H9 (cell line): ENCODE data around the gene PEPD. TPM values are rescaled to one million over a fixed set of nuclear protein-coding genes. Genes with fewer than 3 reads are reported as not detected.
A peak's percentile ranks its signal among the peaks of the same experiment; 100 is the strongest.

Source experiments
- DNase-seq: peaks from one replicate; pipeline ENCODE4 v3.0.0-alpha.2; 2017
- H2AFZ ChIP-seq: one replicate; pipeline ENCODE4 v1.6.1; 2013; ENCODE audit warnings: mild to moderate bottlenecking, low read length, control low read depth, moderate library complexity
- H2AK5ac ChIP-seq: 2 replicates; pipeline ENCODE4 v1.6.1; 2013; ENCODE audit warnings: low read length, control low read depth, mixed read lengths; ENCODE audit not compliant: insufficient read length
- H2BK120ac ChIP-seq: one replicate; pipeline ENCODE4 v1.6.1; 2013; ENCODE audit warnings: low read depth, mild to moderate bottlenecking, low read length, control low read depth, inconsistent platforms; ENCODE audit not compliant: poor library complexity, severe bottlenecking
- H2BK12ac ChIP-seq: 2 replicates; pipeline ENCODE4 v1.6.1; 2013; ENCODE audit warnings: low read length, control low read depth, mixed read lengths, low read depth; ENCODE audit not compliant: insufficient read length
- H2BK15ac ChIP-seq: 2 replicates; pipeline ENCODE4 v1.6.1; 2013; ENCODE audit warnings: low read depth, low read length, control low read depth
- H2BK20ac ChIP-seq: one replicate; pipeline ENCODE4 v1.6.1; 2013; ENCODE audit warnings: low read depth, mild to moderate bottlenecking, low read length, control low read depth, inconsistent platforms; ENCODE audit not compliant: poor library complexity, severe bottlenecking
- H2BK5ac ChIP-seq: 2 replicates; pipeline ENCODE4 v1.6.1; 2013; ENCODE audit warnings: low read length, control low read depth, mixed read lengths; ENCODE audit not compliant: insufficient read length
- H3K14ac ChIP-seq: 2 replicates; pipeline ENCODE4 v1.6.1; 2013; ENCODE audit warnings: low read length, control low read depth; ENCODE audit not compliant: insufficient read depth
- H3K18ac ChIP-seq: 2 replicates; pipeline ENCODE4 v1.6.1; 2013; ENCODE audit warnings: low read depth, mild to moderate bottlenecking, mixed read lengths, low read length, control low read depth; ENCODE audit not compliant: insufficient read length
- H3K23ac ChIP-seq: 2 replicates; pipeline ENCODE4 v1.6.1; 2013; ENCODE audit warnings: low read length, control low read depth, mixed read lengths, low read depth; ENCODE audit not compliant: insufficient read length
- H3K23me2 ChIP-seq: 2 replicates; pipeline ENCODE4 v1.6.1; 2013; ENCODE audit warnings: low read depth, mild to moderate bottlenecking, mixed read lengths, low read length, control low read depth; ENCODE audit not compliant: insufficient read length, poor library complexity, severe bottlenecking
- H3K27ac ChIP-seq: 2 replicates; pipeline ENCODE4 v1.5.1; 2013; ENCODE audit warnings: low read length, control low read depth, mixed read lengths, low read depth; ENCODE audit not compliant: insufficient read length
- H3K27me3 ChIP-seq: 2 replicates; pipeline ENCODE4 v1.6.1; 2013; ENCODE audit warnings: low read length, control low read depth, inconsistent platforms; ENCODE audit not compliant: insufficient read depth
- H3K4ac ChIP-seq: 2 replicates; pipeline ENCODE4 v1.6.1; 2013; ENCODE audit warnings: low read depth, mild to moderate bottlenecking, control low read depth, inconsistent platforms, low read length, moderate library complexity
- H3K4me1 ChIP-seq: 2 replicates; pipeline ENCODE4 v1.6.1; 2013; ENCODE audit warnings: low read length, control low read depth, inconsistent platforms; ENCODE audit not compliant: insufficient read depth
- H3K4me2 ChIP-seq: 2 replicates; pipeline ENCODE4 v1.6.1; 2013; ENCODE audit warnings: low read length, control low read depth, mixed read lengths; ENCODE audit not compliant: insufficient read length, insufficient read depth
- H3K56ac ChIP-seq: 2 replicates; pipeline ENCODE4 v1.6.1; 2013; ENCODE audit warnings: low read depth, mild to moderate bottlenecking, mixed read lengths, low read length, control low read depth; ENCODE audit not compliant: insufficient read length
- H3K79me1 ChIP-seq: 2 replicates; pipeline ENCODE4 v1.6.1; 2013; ENCODE audit warnings: low read depth, mild to moderate bottlenecking, moderate library complexity, low read length, control low read depth, inconsistent platforms; ENCODE audit not compliant: insufficient read depth, poor library complexity, severe bottlenecking
- H3K79me2 ChIP-seq: 2 replicates; pipeline ENCODE4 v1.6.1; 2013; ENCODE audit warnings: low read length, control low read depth, inconsistent platforms; ENCODE audit not compliant: insufficient read depth
- H3K9ac ChIP-seq: 2 replicates; pipeline ENCODE4 v1.6.1; 2013; ENCODE audit warnings: low read length, control low read depth, mixed read lengths; ENCODE audit not compliant: insufficient read length; ENCODE audit errors: extremely low read depth
- H3K9me3 ChIP-seq: one replicate; pipeline ENCODE4 v1.6.1; 2013; ENCODE audit warnings: low read depth, low read length, inconsistent platforms; ENCODE audit not compliant: control insufficient read depth
- H3T11ph ChIP-seq: one replicate; pipeline ENCODE4 v1.6.1; 2013; ENCODE audit warnings: mild to moderate bottlenecking, low read length, control low read depth, inconsistent platforms
- H4K20me1 ChIP-seq: one replicate; pipeline ENCODE4 v1.6.1; 2013; ENCODE audit not compliant: control insufficient read depth, insufficient read length, insufficient read depth
- H4K5ac ChIP-seq: 2 replicates; pipeline ENCODE4 v1.6.1; 2013; ENCODE audit warnings: low read depth, mild to moderate bottlenecking, mixed read lengths, low read length, control low read depth; ENCODE audit not compliant: insufficient read length
- H4K8ac ChIP-seq: replicated peaks from 2 replicates; pipeline ENCODE4 v1.6.1; 2013; ENCODE audit warnings: low read length, control low read depth, mixed read lengths, low read depth; ENCODE audit not compliant: insufficient read length
- H4K91ac ChIP-seq: 2 replicates; pipeline ENCODE4 v1.6.1; 2013; ENCODE audit warnings: low read depth, mild to moderate bottlenecking, moderate library complexity, mixed read lengths, low read length, control low read depth; ENCODE audit not compliant: insufficient read length
- H3K27ac Mint-ChIP-seq, 3 experiments: 2 replicates in 2 of 3; 3 replicates in 1 of 3; pipeline ENCODE4 v1.8.0; 2020 to 2021; ENCODE audit warnings: mixed read lengths in 3 of 3, mild to moderate bottlenecking in 1 of 3, moderate library complexity in 1 of 3
- H3K27me3 Mint-ChIP-seq: 2 replicates; pipeline ENCODE4 v1.8.0; 2021; ENCODE audit warnings: low read depth, mild to moderate bottlenecking, moderate library complexity, mixed read lengths
- H3K36me3 Mint-ChIP-seq, 3 experiments: 2 replicates in 2 of 3; 3 replicates in 1 of 3; pipeline ENCODE4 v1.8.0; 2020 to 2021; ENCODE audit warnings: low read depth in 3 of 3, mixed read lengths in 3 of 3; ENCODE audit not compliant: insufficient read depth in 1 of 3
- H3K4me1 Mint-ChIP-seq, 2 experiments: 2 replicates each; pipeline ENCODE4 v1.8.0; 2020; ENCODE audit warnings: mixed read lengths in 2 of 2
- H3K4me3 Mint-ChIP-seq, 2 experiments: 2 replicates in 1 of 2; 3 replicates in 1 of 2; pipeline ENCODE4 v1.8.0; 2020 to 2021; ENCODE audit warnings: mild to moderate bottlenecking in 2 of 2, mixed read lengths in 2 of 2, moderate library complexity in 1 of 2
- H3K9me3 Mint-ChIP-seq, 2 experiments: 2 replicates in 1 of 2; 3 replicates in 1 of 2; pipeline ENCODE4 v1.8.0; 2020; ENCODE audit warnings: mild to moderate bottlenecking in 2 of 2, mixed read lengths in 2 of 2, moderate library complexity in 1 of 2
- CTCF ChIP-seq: fragments of 200-600 bp; sonication (generic); conservative IDR thresholded peaks from 3 replicates; pipeline ENCODE4 v1.8.0; 2021; ENCODE audit warnings: antibody characterized with exemption, mild to moderate bottlenecking
- WGBS: extraction: QIAGEN DNeasy Blood & Tissue Kit; methylation state at CpG from one replicate; pipeline ENCODE4 v1.1.7; 2013; ENCODE audit warnings: missing lambda C conversion rate, low lambda C conversion rate, mixed read lengths; ENCODE audit not compliant: insufficient read length; ENCODE audit errors: extremely low coverage; 5-methylcytosine and 5-hydroxymethylcytosine counted together
- total RNA-seq: library from RNA; stranded (reverse); gene quantifications from 2 replicates; pipeline ENCODE4 v1.2.1, GENCODE V29; 2021

Gene PEPD
- total RNA-seq, 1 experiment from 2014 or later, result 52.8 TPM

- H3K18ac ChIP-seq, result peak overlapping the region; percentile 87
- no peak overlapping the region for H3K27ac ChIP-seq
- peak overlapping the region; percentile 51; the same call in 1 of the 2 replicates for H3K14ac ChIP-seq
- H3K56ac ChIP-seq, result no peak overlapping the region
- H3K23me2 ChIP-seq, result no peaks in the 10 kb centered on the region
- no peaks in the 10 kb centered on the region for H3K27me3 ChIP-seq
- H3K4me2 ChIP-seq, result peak overlapping the region; percentile 28
- no peak overlapping the region for H2BK5ac ChIP-seq
- Mint-ChIP-seq H3K36me3 (no peaks in the 10 kb centered on the region), H3K27me3 (peaks cover 5% of the 10 kb centered on the region), H3K9me3 (no peaks in the 10 kb centered on the region; a peak in 1 of 5 replicates), H3K27ac (no peak overlapping the region), H3K4me3 (peak overlapping the region in 1 of 2 experiments; percentile 65; a peak in 1 of 5 replicates), H3K4me1 (peaks cover 16 to 48% of the 10 kb centered on the region in 2 experiments)
- no peaks in the 10 kb centered on the region for H3K79me1 ChIP-seq
- H3K9me3 ChIP-seq, result no peaks in the 10 kb centered on the region
- no peak overlapping the region for H3K4ac ChIP-seq
- H2BK120ac ChIP-seq, result no peak overlapping the region
- H2AK5ac ChIP-seq, result no peak overlapping the region
- TF ChIP-seq CTCF, result no peak
- no peak overlapping the region for H4K91ac ChIP-seq
- no peak overlapping the region for H2BK15ac ChIP-seq
- peaks cover 14% of the 10 kb centered on the region; the same call in 1 of the 2 replicates for H3K4me1 ChIP-seq
- H4K20me1 ChIP-seq, result no peaks in the 10 kb centered on the region
- no peaks in the 10 kb centered on the region for H3K79me2 ChIP-seq
- no peak overlapping the region for H3K9ac ChIP-seq
- no peak overlapping the region for H2AFZ ChIP-seq
- H4K8ac ChIP-seq, result no peak overlapping the region
- H4K5ac ChIP-seq, result no peak overlapping the region
- no peak overlapping the region for H3K23ac ChIP-seq
- DNase-seq, result peak; percentile 83
- no peak overlapping the region for H2BK20ac ChIP-seq
- no peak overlapping the region for H2BK12ac ChIP-seq
- H3T11ph ChIP-seq, result no peak overlapping the region
- WGBS, result no CpG with 5 or more reads among the region's 6 CpGs
These were observed 11.4 kb upstream of the PEPD start for GRCh38 chr19:33532859-33533460.
